HFFc6 (cell line): ENCODE data around the gene SWAP70. TPM values are rescaled to one million over a fixed set of nuclear protein-coding genes. Genes with fewer than 3 reads are reported as not detected.

ENCODE experiments used
- DNase-seq: peaks from one replicate; pipeline ENCODE4 v3.0.0-alpha.2; 2018
- H3K27ac Mint-ChIP-seq: 2 replicates; pipeline ENCODE4 v1.8.0; 2020; ENCODE audit warnings: mild to moderate bottlenecking, mixed read lengths
- H3K27me3 Mint-ChIP-seq: 2 replicates; pipeline ENCODE4 v1.8.0; 2021; ENCODE audit warnings: mild to moderate bottlenecking, moderate library complexity, mixed read lengths; ENCODE audit not compliant: insufficient read depth
- H3K36me3 Mint-ChIP-seq: 2 replicates; pipeline ENCODE4 v1.8.0; 2021; ENCODE audit warnings: low read depth, mixed read lengths
- H3K4me1 Mint-ChIP-seq: 2 replicates; pipeline ENCODE4 v1.8.0; 2020; ENCODE audit warnings: low read depth, mixed read lengths
- H3K4me3 Mint-ChIP-seq: 2 replicates; pipeline ENCODE4 v1.8.0; 2020; ENCODE audit warnings: mild to moderate bottlenecking, moderate library complexity, mixed read lengths
- H3K9me3 Mint-ChIP-seq: 2 replicates; pipeline ENCODE4 v1.8.0; 2020; ENCODE audit warnings: mild to moderate bottlenecking, mixed read lengths
- total RNA-seq, 6 experiments: library from RNA; stranded (reverse); fragmentation: NEBNext Ultra II Directional; extraction: Animal tissue kit (Norgen Biotek cat#: 25700); gene quantifications; 2 replicates in 1 of 6; 3 replicates in 5 of 6; pipeline ENCODE4 v1.2.3, GENCODE V29; 2021
- TF ChIP-seq, protein P1 (sequence below): fragments of 200-600 bp; sonication (generic); IDR thresholded peaks from 2 replicates; pipeline ENCODE4 v1.5.0; 2021; ENCODE audit warnings: antibody characterized with exemption, mild to moderate bottlenecking

The SWAP70 gene
- total RNA-seq, 6 experiments from 2014 or later, result 32.0 to 44.6 (median 37.0) TPM

GRCh38 chr11:9745411-9746211 is 81.7 kb downstream of the SWAP70 start:
- Mint-ChIP-seq H3K4me3 (no peak overlapping the region), H3K27me3 (no peaks in the 10 kb centered on the region), H3K36me3 (peaks cover 27% of the 10 kb centered on the region), H3K27ac (no peak overlapping the region), H3K4me1 (peaks cover 22% of the 10 kb centered on the region), H3K9me3 (no peaks in the 10 kb centered on the region)
- TF ChIP-seq, protein P1, sequence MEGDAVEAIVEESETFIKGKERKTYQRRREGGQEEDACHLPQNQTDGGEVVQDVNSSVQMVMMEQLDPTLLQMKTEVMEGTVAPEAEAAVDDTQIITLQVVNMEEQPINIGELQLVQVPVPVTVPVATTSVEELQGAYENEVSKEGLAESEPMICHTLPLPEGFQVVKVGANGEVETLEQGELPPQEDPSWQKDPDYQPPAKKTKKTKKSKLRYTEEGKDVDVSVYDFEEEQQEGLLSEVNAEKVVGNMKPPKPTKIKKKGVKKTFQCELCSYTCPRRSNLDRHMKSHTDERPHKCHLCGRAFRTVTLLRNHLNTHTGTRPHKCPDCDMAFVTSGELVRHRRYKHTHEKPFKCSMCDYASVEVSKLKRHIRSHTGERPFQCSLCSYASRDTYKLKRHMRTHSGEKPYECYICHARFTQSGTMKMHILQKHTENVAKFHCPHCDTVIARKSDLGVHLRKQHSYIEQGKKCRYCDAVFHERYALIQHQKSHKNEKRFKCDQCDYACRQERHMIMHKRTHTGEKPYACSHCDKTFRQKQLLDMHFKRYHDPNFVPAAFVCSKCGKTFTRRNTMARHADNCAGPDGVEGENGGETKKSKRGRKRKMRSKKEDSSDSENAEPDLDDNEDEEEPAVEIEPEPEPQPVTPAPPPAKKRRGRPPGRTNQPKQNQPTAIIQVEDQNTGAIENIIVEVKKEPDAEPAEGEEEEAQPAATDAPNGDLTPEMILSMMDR, result no peak
- DNase-seq, result no peak

GRCh38 chr11:9747229-9747628 is 83.4 kb downstream of the SWAP70 start:
- DNase-seq, result no peak
- Mint-ChIP-seq H3K4me3 (no peak overlapping the region), H3K27ac (peak overlapping the region; percentile 0; the same call in 1 of the 2 replicates), H3K27me3 (no peaks in the 10 kb centered on the region; the same call in 1 of the 2 replicates), H3K36me3 (peaks cover 15% of the 10 kb centered on the region), H3K4me1 (peaks cover 38% of the 10 kb centered on the region), H3K9me3 (no peaks in the 10 kb centered on the region)
- TF ChIP-seq, protein P1, result no peak

DNA sequence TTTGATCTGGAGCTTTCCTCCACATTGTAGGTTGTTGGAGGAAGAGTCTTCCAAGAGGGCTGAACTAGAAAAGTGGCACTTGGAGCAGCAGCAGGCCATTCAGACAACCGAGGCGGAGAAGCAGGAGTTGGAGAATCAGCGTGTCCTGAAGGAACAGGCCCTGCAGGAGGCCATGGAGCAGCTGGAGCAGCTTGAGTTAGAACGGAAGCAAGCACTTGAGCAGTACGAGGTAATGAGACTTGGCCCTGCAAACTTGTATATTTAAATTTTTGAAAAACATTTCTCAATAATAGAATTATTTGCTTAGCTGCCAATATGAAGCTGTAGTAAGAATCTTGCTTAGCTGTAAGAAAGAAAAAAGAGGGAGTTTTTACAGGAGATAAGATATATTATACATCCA is 84.0 kb downstream of the SWAP70 start:
- Mint-ChIP-seq H3K4me1 (peaks cover 44% of the 10 kb centered on the region), H3K27ac (peak overlapping the region; percentile 52; the same call in 1 of the 2 replicates), H3K36me3 (peaks cover 15% of the 10 kb centered on the region), H3K9me3 (no peaks in the 10 kb centered on the region), H3K27me3 (no peaks in the 10 kb centered on the region; the same call in none of the 2 replicates), H3K4me3 (no peak overlapping the region)
- DNase-seq, result no peak
- TF ChIP-seq, protein P1, result no peak

- Mint-ChIP-seq H3K27ac (peak overlapping the region; percentile 52), H3K27me3 (no peaks in the 10 kb centered on the region; the same call in none of the 2 replicates), H3K4me1 (peaks cover 50% of the 10 kb centered on the region), H3K36me3 (peaks cover 20% of the 10 kb centered on the region), H3K4me3 (no peak overlapping the region), H3K9me3 (no peaks in the 10 kb centered on the region)
- TF ChIP-seq, protein P1, result peak; percentile 82
- DNase-seq, result peak; percentile 82
These were observed 84.6 kb downstream of the SWAP70 start for GRCh38 chr11:9748361-9748970.

DNA sequence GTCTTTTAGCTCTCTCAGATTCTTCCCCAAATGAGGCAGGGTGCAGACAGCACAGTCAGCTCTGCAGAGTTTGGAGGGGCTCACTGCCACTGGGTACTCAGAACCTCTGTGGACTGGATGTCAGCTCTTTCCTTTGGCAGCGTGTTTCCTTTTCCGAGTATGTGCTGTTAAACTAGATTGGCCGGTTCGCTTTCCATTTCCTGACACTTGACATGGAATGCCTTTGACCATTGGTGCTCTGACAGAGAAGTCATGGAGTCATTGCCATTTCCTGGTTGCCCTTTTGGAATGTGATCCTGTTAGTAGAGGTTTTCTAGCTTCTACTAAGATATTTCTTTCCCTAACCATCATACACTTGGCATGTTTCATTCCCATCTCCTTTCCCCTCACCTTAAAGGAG is 86.7 kb downstream of the SWAP70 start:
- TF ChIP-seq, protein P1, result no peak
- peaks cover 2% of the 10 kb centered on the region for H3K27me3 Mint-ChIP-seq
- H3K9me3 Mint-ChIP-seq, result no peaks in the 10 kb centered on the region
- peaks cover 20% of the 10 kb centered on the region for H3K36me3 Mint-ChIP-seq
- peaks cover 65% of the 10 kb centered on the region for H3K4me1 Mint-ChIP-seq
- peak overlapping the region; percentile 27 for H3K27ac Mint-ChIP-seq
- no peak overlapping the region for H3K4me3 Mint-ChIP-seq
- DNase-seq, result no peak
